ENCODE measurements around the gene PACRG. TPM values are rescaled to one million over a fixed set of nuclear protein-coding genes. Genes with fewer than 3 reads are reported as not detected.

The PACRG gene
- total RNA-seq, 4 donors from 2014 or later, result 0.95 to 1.3 TPM; not detected in 2

GRCh38 chr6:163182696-163183095, 454.9 kb downstream of the PACRG start:
- 87 to 92% methylated on average over 7 of the region's 7 CpGs for WGBS, 2 donors
- no peak for TF ChIP-seq POLR2A (IDR thresholded peaks at IDR 0.05)
- TF ChIP-seq CTCF (IDR thresholded peaks at IDR 0.05), result no peak

GRCh38 chr6:163183806-163184205, 456.0 kb downstream of the PACRG start:
- TF ChIP-seq CTCF (IDR thresholded peaks at IDR 0.05), result no peak
- TF ChIP-seq POLR2A (IDR thresholded peaks at IDR 0.05), result no peak
- no peak for DNase-seq
- H3K9me3 ChIP-seq, result no peaks in the 10 kb centered on the region
- no peak overlapping the region for H3K4me3 ChIP-seq
- 60 to 61% methylated on average over 3 of the region's 3 CpGs for WGBS, 2 donors
- intact Hi-C loops (cut with DNase I), result no loop called here
- H3K27me3 ChIP-seq, result no peaks in the 10 kb centered on the region
- H3K36me3 ChIP-seq, result no peaks in the 10 kb centered on the region
- no peak overlapping the region for H3K27ac ChIP-seq
- peaks cover 0 to 9% (median 0%) of the 10 kb centered on the region in 3 donors for H3K4me1 ChIP-seq

More at GRCh38 chr6:163182696-163183095, 454.9 kb downstream of the PACRG start:
- no peak overlapping the region for H3K27ac ChIP-seq
- intact Hi-C loops (cut with DNase I), result no loop called here
- H3K4me3 ChIP-seq, result no peak overlapping the region
- DNase-seq, result no peak
- H3K4me1 ChIP-seq, result peaks cover 0 to 9% (median 0%) of the 10 kb centered on the region in 3 donors
- H3K27me3 ChIP-seq, result no peaks in the 10 kb centered on the region
- H3K36me3 ChIP-seq, result no peaks in the 10 kb centered on the region
- H3K9me3 ChIP-seq, result no peaks in the 10 kb centered on the region

GRCh38 chr6:163185744-163186143, 458.0 kb downstream of the PACRG start:
- intact Hi-C loops (cut with DNase I), result no loop called here
- Histone ChIP-seq H3K27me3 (no peaks in the 10 kb centered on the region), H3K4me3 (no peak overlapping the region), H3K27ac (no peak overlapping the region), H3K9me3 (no peaks in the 10 kb centered on the region), H3K4me1 (peaks cover 0 to 9% (median 0%) of the 10 kb centered on the region in 3 donors), H3K36me3 (no peaks in the 10 kb centered on the region)
- no peak for DNase-seq
- WGBS, 2 donors, result 75 to 91% methylated on average over 2 to 3 of the region's 4 CpGs
- TF ChIP-seq CTCF (IDR thresholded peaks at IDR 0.05) (no peak), POLR2A (IDR thresholded peaks at IDR 0.05) (no peak)

GRCh38 chr6:163186527-163186926, 458.8 kb downstream of the PACRG start:
- WGBS, 2 donors, result 92 to 93% methylated on average over 14 of the region's 14 CpGs
- no peak for TF ChIP-seq POLR2A (IDR thresholded peaks at IDR 0.05)
- no peak for TF ChIP-seq CTCF (IDR thresholded peaks at IDR 0.05)
- no peaks in the 10 kb centered on the region for H3K27me3 ChIP-seq
- H3K9me3 ChIP-seq, result no peaks in the 10 kb centered on the region
- DNase-seq, result no peak
- intact Hi-C loops (cut with DNase I), result no loop called here
- H3K36me3 ChIP-seq, result no peaks in the 10 kb centered on the region
- H3K4me1 ChIP-seq, result peaks cover 0 to 2% (median 0%) of the 10 kb centered on the region in 3 donors
- H3K27ac ChIP-seq, result no peak overlapping the region
- no peak overlapping the region for H3K4me3 ChIP-seq

GRCh38 chr6:163187201-163187600, 459.4 kb downstream of the PACRG start:
- Histone ChIP-seq H3K27ac (no peak overlapping the region), H3K4me3 (no peak overlapping the region), H3K4me1 (no peaks in the 10 kb centered on the region), H3K27me3 (no peaks in the 10 kb centered on the region), H3K36me3 (no peaks in the 10 kb centered on the region), H3K9me3 (no peaks in the 10 kb centered on the region)
- WGBS, 2 donors, result 94 to 97% methylated on average over 11 to 17 of the region's 17 CpGs
- no peak for DNase-seq
- intact Hi-C loops (cut with DNase I), result no loop called here
- no peak for TF ChIP-seq POLR2A (IDR thresholded peaks at IDR 0.05)
- no peak for TF ChIP-seq CTCF (IDR thresholded peaks at IDR 0.05)
